A549 treated with Mapracorat at 1 μM for 4 hours (cell line): ENCODE data around the gene AMY1C. TPM values are rescaled to one million over a fixed set of nuclear protein-coding genes. Genes with fewer than 3 reads are reported as not detected.

ENCODE experiments used
- total RNA-seq: library from RNA; stranded (reverse); fragments of 200-300 nt; extraction: Qiagen RNA extraction; gene quantifications from 5 replicates; pipeline ENCODE4 v1.2.3, GENCODE V29; 2022

AMY1C gene
- total RNA-seq: not detected in 5 replicates

DNA sequence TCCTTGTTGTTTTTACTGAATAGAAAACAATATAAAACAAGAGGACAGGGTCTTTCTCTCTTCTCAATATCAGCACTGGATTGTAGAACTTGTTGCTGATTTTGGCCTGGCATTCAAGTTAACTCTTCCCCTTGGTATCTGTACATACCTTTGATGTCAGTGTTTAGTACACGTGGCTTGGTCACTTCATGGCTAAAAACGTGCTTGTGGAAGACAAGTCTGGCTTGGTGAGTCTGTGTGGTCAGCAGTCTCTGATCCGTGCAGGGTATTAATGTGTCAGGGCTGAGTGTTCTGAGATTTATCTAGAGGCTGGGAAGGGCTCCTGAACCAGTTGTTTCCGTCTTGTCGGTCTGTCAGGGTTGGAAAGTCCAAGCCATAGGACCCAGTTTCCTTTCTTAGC lies at the start of gene AMY1C:
TSS of gene AMY1C (plus strand) at position 301 of the 400 bp plus-strand sequence. CDS start 572 bp downstream, outside the sequence.

Other genes starting within 250 kb of the AMY1C start
- gene RNPC3, start 224.2 kb upstream of the AMY1C start, total RNA-seq: 5.2 to 6.4 TPM (median 5.3 TPM) in 5 replicates
- 0.40 to 0.63 TPM (median 0.56 TPM) in 5 replicates for gene AMY2B, start 178.3 kb upstream of the AMY1C start, total RNA-seq
- gene AMY2A, start 132.5 kb upstream of the AMY1C start, total RNA-seq: not detected in 5 replicates
- gene AMY1A, start 94.1 kb upstream of the AMY1C start, total RNA-seq: not detected in 5 replicates
- not detected in 5 replicates for gene AMY1B, start 53.7 kb upstream of the AMY1C start, total RNA-seq